HS-27A (cell line): ENCODE measurements around the gene COL18A1.
"Not testable (repeated sequence)": the region's sequence is repeated elsewhere in the genome, so short reads cannot be mapped to it uniquely, and the experiment has no call there.

Source experiments
- DNase-seq: peaks from one replicate; pipeline ENCODE4 v3.0.0-alpha.2; 2012; ENCODE audit warnings: low read depth, missing footprints

COL18A1 gene

DNA sequence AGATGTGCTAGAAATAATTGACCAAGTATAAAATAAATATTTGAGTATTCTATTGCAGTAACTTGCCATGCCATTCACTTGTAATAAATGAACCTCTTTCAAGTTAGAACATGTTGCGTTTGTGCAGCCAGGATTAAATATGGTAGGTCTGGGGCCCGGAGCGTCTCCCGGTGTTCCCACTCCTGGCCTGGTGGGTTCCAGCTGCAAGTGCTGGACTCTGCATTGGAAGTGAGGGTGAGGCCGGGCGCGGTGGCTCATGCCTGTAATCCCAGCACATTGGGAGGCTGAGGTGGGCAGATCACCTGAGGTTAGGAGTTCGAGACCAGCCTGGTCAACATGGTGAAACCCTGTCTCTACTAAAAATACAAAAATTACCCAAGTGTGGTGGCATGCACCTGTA is 156.3 kb downstream of the COL18A1 start:
- not testable (repeated sequence) for DNase-seq

DNA sequence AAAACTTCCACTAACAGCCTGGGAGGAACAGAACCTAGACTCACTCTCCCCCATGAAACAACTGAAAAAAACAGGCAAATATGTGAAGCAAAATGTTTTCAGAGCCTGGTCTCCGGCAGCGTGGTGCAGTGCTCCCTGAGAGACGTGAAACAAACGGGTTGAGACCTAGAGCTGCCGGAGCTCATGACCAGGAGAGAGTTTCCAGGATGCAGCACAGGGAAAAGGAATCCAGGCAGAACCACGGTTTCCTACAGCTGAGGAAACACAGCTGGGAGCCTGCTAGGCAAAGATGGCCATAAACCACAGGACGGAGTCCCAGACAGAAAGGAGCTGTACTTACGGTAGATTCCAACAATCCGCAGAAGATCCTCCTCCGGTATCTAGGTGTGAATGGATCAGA is 157.4 kb downstream of the COL18A1 start:
- DNase-seq: no peak

DNA sequence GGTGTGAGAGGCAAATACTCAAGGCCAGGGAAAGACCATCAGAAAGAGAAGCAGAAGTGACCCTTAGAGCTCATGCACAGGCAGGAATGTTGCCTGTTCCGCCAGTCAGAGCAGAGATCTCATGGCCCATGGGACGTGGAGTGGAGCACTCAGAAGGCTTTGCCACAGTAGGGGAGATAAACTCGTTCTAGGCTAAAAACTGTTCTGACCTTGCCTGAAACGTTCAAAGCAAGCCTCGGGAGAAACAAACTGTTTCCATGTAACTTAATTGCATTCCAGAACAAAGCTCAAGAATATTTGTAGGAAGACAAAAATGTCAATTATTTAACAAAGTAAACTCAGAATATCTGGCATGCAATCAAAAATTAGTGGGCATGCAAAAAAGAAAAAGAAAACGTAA is 158.0 kb downstream of the COL18A1 start:
- no peak for DNase-seq
